ENCODE results near the gene R3HDM4. TPM values are rescaled to one million over a fixed set of nuclear protein-coding genes. Genes with fewer than 3 reads are reported as not detected.

Gene R3HDM4
- total and polyA plus RNA-seq, 9 donors, result 8.7 to 43.0 (median 29.5) TPM

GRCh38 chr19:870314-870713 lies 42.7 kb downstream of the R3HDM4 start:
- Histone ChIP-seq H3K4me3 (no peak overlapping the region), H3K9me3 (no peaks in the 10 kb centered on the region), H3K36me3 (no peaks in the 10 kb centered on the region), H3K27me3 (no peaks in the 10 kb centered on the region), H3K27ac (peak overlapping the region; percentile 90 to 92), H3K4me1 (ENCODE audit: insufficient read depth) (peaks cover 17% of the 10 kb centered on the region)
- no peak for TF ChIP-seq CTCF (IDR thresholded peaks at IDR 0.05)
- TF ChIP-seq EP300 (IDR thresholded peaks at IDR 0.05), result no peak
- TF ChIP-seq POLR2A (IDR thresholded peaks at IDR 0.05), result no peak
- no peak for DNase-seq
- 88 to 90% (median 88%) methylated on average over 8 of the region's 8 CpGs for WGBS, 3 donors
- intact Hi-C loops (cut with DNase I), result no loop called here

- peaks cover 17% of the 10 kb centered on the region for H3K4me1 ChIP-seq (ENCODE audit: insufficient read depth)
- H3K27me3 ChIP-seq, result no peaks in the 10 kb centered on the region
- peak overlapping the region; percentile 90 to 92 for H3K27ac ChIP-seq
- no peaks in the 10 kb centered on the region for H3K9me3 ChIP-seq
- no peak for TF ChIP-seq EP300 (IDR thresholded peaks at IDR 0.05)
- WGBS, 3 donors, result 31 to 36% (median 33%) methylated on average over 28 to 29 of the region's 29 CpGs
- no peak overlapping the region for H3K4me3 ChIP-seq
- intact Hi-C loops (cut with DNase I), result loop anchor here in 2 of 4 donors (5.0 kb wide), 2 partner anchors 38 to 48 kb away; partner anchors contain the start of gene KISS1R (in 1 of the 2)
- DNase-seq, result peak; percentile 86 to 92 (median 87)
- no peaks in the 10 kb centered on the region for H3K36me3 ChIP-seq
These were observed 43.5 kb downstream of the R3HDM4 start for GRCh38 chr19:869245-870177.

- Histone ChIP-seq H3K4me1 (ENCODE audit: insufficient read depth) (peaks cover 17% of the 10 kb centered on the region), H3K27me3 (no peaks in the 10 kb centered on the region), H3K27ac (peak overlapping the region; percentile 90 to 92), H3K4me3 (no peak overlapping the region), H3K36me3 (no peaks in the 10 kb centered on the region), H3K9me3 (no peaks in the 10 kb centered on the region)
- WGBS, 3 donors, result 80 to 85% (median 82%) methylated on average over 34 of the region's 34 CpGs
- intact Hi-C loops (cut with DNase I), result loop anchor here in 2 of 4 donors (5.0 kb wide), 2 partner anchors 39 to 49 kb away; partner anchors contain the start of gene KISS1R (in 1 of the 2)
- TF ChIP-seq EP300 (IDR thresholded peaks at IDR 0.05) (no peak), POLR2A (IDR thresholded peaks at IDR 0.05) (peak; percentile 14)
- DNase-seq, result peak in 2 of 5 donors; percentile 58 to 66
These were observed 44.4 kb downstream of the R3HDM4 start for GRCh38 chr19:868458-869244.

DNA sequence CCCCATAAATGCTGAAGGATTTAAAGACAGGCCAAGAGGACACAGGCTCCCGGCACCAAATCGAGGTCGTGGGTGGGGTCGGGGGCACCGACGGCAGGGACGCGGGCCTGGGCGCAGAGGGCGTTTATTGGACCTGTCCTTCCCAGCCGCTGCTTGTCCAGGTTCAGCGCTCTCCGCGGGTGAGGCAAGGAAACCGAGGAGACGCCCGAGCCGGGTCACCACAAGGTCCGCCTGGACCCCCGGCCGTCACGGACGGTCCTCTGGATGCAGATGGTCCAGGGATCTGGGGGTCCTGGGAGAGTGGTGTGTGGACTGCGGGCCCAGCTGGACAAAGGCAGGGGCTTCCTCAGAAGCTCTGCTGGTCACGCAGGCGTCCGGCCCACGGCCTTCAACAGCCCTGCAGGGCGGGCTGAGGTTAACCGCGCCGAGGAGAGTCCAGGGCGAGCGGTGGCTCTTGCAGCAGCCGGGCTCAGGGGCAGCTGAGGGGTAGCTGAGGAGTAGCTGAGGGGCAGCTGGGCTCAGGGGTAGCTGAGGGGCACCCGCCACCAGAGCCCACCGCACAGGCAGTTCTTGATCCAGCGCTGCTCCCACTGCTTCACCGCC lies 45.1 kb downstream of the R3HDM4 start:
- no peaks in the 10 kb centered on the region for H3K36me3 ChIP-seq

More for the DNA sequence above, 45.1 kb downstream of the R3HDM4 start:
- Histone ChIP-seq H3K9me3 (no peaks in the 10 kb centered on the region), H3K4me1 (ENCODE audit: insufficient read depth) (peaks cover 16% of the 10 kb centered on the region), H3K4me3 (no peak overlapping the region), H3K27ac (peak overlapping the region in 1 of 2 donors; percentile 92), H3K27me3 (no peaks in the 10 kb centered on the region)
- TF ChIP-seq CTCF (IDR thresholded peaks at IDR 0.05) (no peak), POLR2A (IDR thresholded peaks at IDR 0.05) (no peak), EP300 (IDR thresholded peaks at IDR 0.05) (no peak)
- intact Hi-C loops (cut with DNase I), result loop anchor here in 2 of 4 donors (5.0 kb wide), 2 partner anchors 39 to 49 kb away; partner anchors contain the start of gene KISS1R (in 1 of the 2)
- no peak for DNase-seq
- WGBS, 3 donors, result 90 to 93% (median 93%) methylated on average over 38 to 39 of the region's 39 CpGs
